ENCODE results near the gene LINC00632. TPM values are rescaled to one million over a fixed set of nuclear protein-coding genes. Genes with fewer than 3 reads are reported as not detected.

LINC00632 gene
- total RNA-seq, 4 donors from 2014 or later = 114 to 474 (median 277) TPM

GRCh38 chrX:140713174-140713539, 3.6 kb downstream of the LINC00632 start:
- 13 to 37% methylated on average over 6 of the region's 6 CpGs for WGBS, 2 donors
- no peak for DNase-seq (ENCODE audit: low spot score in 2 of 2)
- H3K27me3 ChIP-seq = peaks cover 0 to 18% of the 10 kb centered on the region in 2 donors
- H3K4me1 ChIP-seq = no peaks in the 10 kb centered on the region
- no peaks in the 10 kb centered on the region for H3K9me3 ChIP-seq
- peak overlapping the region in 3 of 4 donors; percentile 5 to 43 (median 12) for H3K4me3 ChIP-seq
- H3K36me3 ChIP-seq = no peaks in the 10 kb centered on the region
- TF ChIP-seq EP300 (IDR thresholded peaks at IDR 0.05) = no peak
- no peak for TF ChIP-seq POLR2A (IDR thresholded peaks at IDR 0.05)
- H3K27ac ChIP-seq = peak overlapping the region in 3 of 4 donors; percentile 25 to 78 (median 60)

DNA sequence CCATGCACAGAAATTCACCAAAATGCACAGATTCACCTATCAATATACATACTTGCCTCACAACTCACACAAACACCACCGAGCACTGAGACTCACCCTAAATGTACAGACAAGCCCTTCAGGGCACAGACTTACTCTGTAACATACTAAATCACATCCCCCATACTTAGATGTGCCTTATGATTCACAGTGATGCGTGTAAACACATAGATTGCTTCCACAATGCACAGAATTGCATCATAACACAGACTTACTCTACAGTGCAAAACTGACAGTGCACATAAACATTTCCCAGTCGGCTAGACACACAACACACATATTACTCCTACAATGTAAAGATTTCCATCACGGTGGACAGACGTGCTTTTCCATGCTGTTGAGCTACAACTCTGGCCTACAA, 6.2 kb downstream of the LINC00632 start:
- DNase-seq (ENCODE audit: low spot score in 2 of 2) = no peak
- no peaks in the 10 kb centered on the region for H3K9me3 ChIP-seq
- H3K27ac ChIP-seq = no peak overlapping the region
- no peaks in the 10 kb centered on the region for H3K4me1 ChIP-seq
- TF ChIP-seq EP300 (IDR thresholded peaks at IDR 0.05) = no peak
- TF ChIP-seq POLR2A (IDR thresholded peaks at IDR 0.05) = no peak
- TF ChIP-seq CTCF (IDR thresholded peaks at IDR 0.05) = no peak
- no peaks in the 10 kb centered on the region for H3K36me3 ChIP-seq
- no peak overlapping the region for H3K4me3 ChIP-seq
- H3K27me3 ChIP-seq = peaks cover 0 to 7% of the 10 kb centered on the region in 2 donors
- WGBS, 2 donors = 80 to 81% methylated on average over 5 of the region's 5 CpGs

DNA sequence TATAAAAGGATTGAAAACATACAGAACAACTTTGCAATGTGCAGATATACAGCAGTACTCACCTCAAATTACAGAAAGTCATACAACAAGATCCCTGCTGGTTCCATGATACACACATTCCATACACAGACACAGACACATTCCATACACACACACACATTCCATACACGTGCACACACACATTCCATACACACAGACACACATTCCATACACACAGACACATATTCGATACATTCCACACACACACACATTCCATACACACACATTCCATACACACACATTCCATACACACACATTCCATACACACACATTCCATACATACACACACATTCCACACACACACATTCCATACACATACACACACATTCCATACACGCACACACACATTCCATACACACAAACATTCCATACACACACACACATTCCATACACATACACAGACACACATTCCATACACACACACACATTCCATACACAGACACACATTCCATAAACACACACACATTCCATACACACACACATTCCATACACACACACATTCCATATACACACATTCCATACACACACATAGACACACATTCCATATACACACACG, 13.7 kb downstream of the LINC00632 start:
- no peak for TF ChIP-seq EP300 (IDR thresholded peaks at IDR 0.05)
- no peak for TF ChIP-seq POLR2A (IDR thresholded peaks at IDR 0.05)
- TF ChIP-seq CTCF (IDR thresholded peaks at IDR 0.05) = no peak
- no peaks in the 10 kb centered on the region for H3K9me3 ChIP-seq
- H3K4me3 ChIP-seq = no peak overlapping the region
- no peaks in the 10 kb centered on the region for H3K36me3 ChIP-seq
- no peaks in the 10 kb centered on the region for H3K4me1 ChIP-seq
- H3K27me3 ChIP-seq = peaks cover 0 to 4% of the 10 kb centered on the region in 2 donors
- H3K27ac ChIP-seq = no peak overlapping the region
- WGBS, 2 donors = 42 to 60% methylated on average over 4 of the region's 4 CpGs
- no peak for DNase-seq (ENCODE audit: low spot score in 2 of 2)

DNA sequence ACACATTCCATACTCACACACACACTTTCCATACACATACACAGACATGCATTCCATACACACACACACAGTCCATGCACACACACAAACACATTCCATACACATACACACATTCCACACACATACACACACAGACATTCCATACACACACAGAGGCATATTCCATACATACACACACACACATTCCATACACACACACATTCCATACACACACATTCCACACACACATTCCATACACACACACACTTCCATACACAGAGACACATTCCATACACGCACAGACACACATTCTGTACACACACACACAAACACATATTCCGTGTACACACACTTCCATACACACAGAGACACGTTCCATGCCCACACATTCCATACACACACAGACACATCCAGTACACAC, 14.8 kb downstream of the LINC00632 start:
- Histone ChIP-seq H3K4me3 (no peak overlapping the region), H3K36me3 (no peaks in the 10 kb centered on the region), H3K27me3 (peaks cover 0 to 4% of the 10 kb centered on the region in 2 donors), H3K4me1 (no peaks in the 10 kb centered on the region), H3K9me3 (no peaks in the 10 kb centered on the region), H3K27ac (no peak overlapping the region)
- DNase-seq (ENCODE audit: low spot score in 2 of 2) = no peak
- no peak for TF ChIP-seq EP300 (IDR thresholded peaks at IDR 0.05)
- TF ChIP-seq CTCF (IDR thresholded peaks at IDR 0.05) = no peak
- no peak for TF ChIP-seq POLR2A (IDR thresholded peaks at IDR 0.05)
- WGBS, 2 donors = 87 to 90% methylated on average over 3 of the region's 3 CpGs

GRCh38 chrX:140724736-140725135, 15.2 kb downstream of the LINC00632 start:
- Histone ChIP-seq H3K36me3 (no peaks in the 10 kb centered on the region), H3K9me3 (no peaks in the 10 kb centered on the region), H3K4me3 (no peak overlapping the region), H3K4me1 (no peaks in the 10 kb centered on the region), H3K27ac (no peak overlapping the region), H3K27me3 (peaks cover 0 to 4% of the 10 kb centered on the region in 2 donors)
- no peak for DNase-seq (ENCODE audit: low spot score in 2 of 2)
- TF ChIP-seq CTCF (IDR thresholded peaks at IDR 0.05) (no peak), EP300 (IDR thresholded peaks at IDR 0.05) (no peak), POLR2A (IDR thresholded peaks at IDR 0.05) (no peak)
- 79 to 88% methylated on average over 3 of the region's 3 CpGs for whole genome bisulfite sequencing, 2 donors
